ENCODE results near the gene GLOD4. TPM values are rescaled to one million over a fixed set of nuclear protein-coding genes. Genes with fewer than 3 reads are reported as not detected.
A peak's percentile ranks its signal among the peaks of the same experiment; 100 is the strongest.
"Not testable (repeated sequence)": the region's sequence is repeated elsewhere in the genome, so short reads cannot be mapped to it uniquely, and the experiment has no call there.

GLOD4 gene
- total RNA-seq, 1 experiment from 2014 or later, result 33.8 TPM

DNA sequence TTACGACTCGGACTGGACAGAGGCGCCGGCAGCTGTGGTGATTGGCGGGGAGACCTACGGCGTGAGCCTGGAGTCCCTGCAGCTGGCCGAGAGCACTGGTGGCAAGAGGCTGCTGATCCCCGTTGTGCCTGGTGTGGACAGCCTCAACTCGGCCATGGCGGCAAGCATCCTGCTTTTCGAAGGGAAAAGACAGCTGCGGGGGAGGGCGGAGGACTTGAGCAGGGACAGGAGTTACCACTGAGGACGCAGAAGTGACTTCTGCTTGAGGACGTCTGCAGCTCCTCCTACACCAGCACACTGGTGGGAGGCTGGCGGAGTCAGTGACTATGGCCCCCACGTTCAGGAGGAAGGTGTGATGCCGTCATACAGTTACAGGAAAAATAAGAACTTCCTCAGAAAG is 9.7 kb upstream of the GLOD4 start:
- no peaks in the 10 kb centered on the region for H3K9me3 ChIP-seq (ENCODE audit: low read length)
- no peaks in the 10 kb centered on the region for H4K20me1 ChIP-seq (ENCODE audit: low read length)
- no peaks in the 10 kb centered on the region for H3K9me2 ChIP-seq (replicated peaks; ENCODE audit: low read length)
- intact Hi-C loops (cut with micrococcal nuclease), result no loop called here
- ATAC-seq (no peak), DNase-seq (no peak)
- no peak overlapping the region for H3K4me2 ChIP-seq (ENCODE audit: low read length)
- H3K79me2 ChIP-seq (ENCODE audit: low read length), result no peaks in the 10 kb centered on the region
- no peaks in the 10 kb centered on the region; the same call in 1 of the 2 replicates for H3K36me3 ChIP-seq (ENCODE audit: low read depth, low read length)
- H3K4me1 ChIP-seq (ENCODE audit: insufficient read depth, low read length), result peaks cover 9% of the 10 kb centered on the region
- H3F3A ChIP-seq (ENCODE audit: low read length, unreplicated experiment), result no peaks in the 10 kb centered on the region
- TF ChIP-seq, protein P1, sequence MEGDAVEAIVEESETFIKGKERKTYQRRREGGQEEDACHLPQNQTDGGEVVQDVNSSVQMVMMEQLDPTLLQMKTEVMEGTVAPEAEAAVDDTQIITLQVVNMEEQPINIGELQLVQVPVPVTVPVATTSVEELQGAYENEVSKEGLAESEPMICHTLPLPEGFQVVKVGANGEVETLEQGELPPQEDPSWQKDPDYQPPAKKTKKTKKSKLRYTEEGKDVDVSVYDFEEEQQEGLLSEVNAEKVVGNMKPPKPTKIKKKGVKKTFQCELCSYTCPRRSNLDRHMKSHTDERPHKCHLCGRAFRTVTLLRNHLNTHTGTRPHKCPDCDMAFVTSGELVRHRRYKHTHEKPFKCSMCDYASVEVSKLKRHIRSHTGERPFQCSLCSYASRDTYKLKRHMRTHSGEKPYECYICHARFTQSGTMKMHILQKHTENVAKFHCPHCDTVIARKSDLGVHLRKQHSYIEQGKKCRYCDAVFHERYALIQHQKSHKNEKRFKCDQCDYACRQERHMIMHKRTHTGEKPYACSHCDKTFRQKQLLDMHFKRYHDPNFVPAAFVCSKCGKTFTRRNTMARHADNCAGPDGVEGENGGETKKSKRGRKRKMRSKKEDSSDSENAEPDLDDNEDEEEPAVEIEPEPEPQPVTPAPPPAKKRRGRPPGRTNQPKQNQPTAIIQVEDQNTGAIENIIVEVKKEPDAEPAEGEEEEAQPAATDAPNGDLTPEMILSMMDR (conservative IDR thresholded peaks at IDR 0.05; ENCODE audit: low read depth, low read length), result no peak
- no peak overlapping the region for H2AFZ ChIP-seq (ENCODE audit: low read length)
- H3K27me3 ChIP-seq (ENCODE audit: low read length), result no peaks in the 10 kb centered on the region
- H3K9ac ChIP-seq (ENCODE audit: low read length), result no peak overlapping the region
- H3K4me3 ChIP-seq (ENCODE audit: low read length), result no peak overlapping the region
- ChIA-PET POLR2A (ENCODE audit: unreplicated experiment) (no interaction called here), CTCF (interaction anchor here (0.6 kb wide), 1 partner anchor 74 kb away, joined by 3 read pairs; no protein-coding TSS in a partner anchor)
- TSS peak; percentile 22 for BruUV-seq (replicated peaks)
- H3K27ac ChIP-seq (ENCODE audit: low read length), result no peak overlapping the region

DNA sequence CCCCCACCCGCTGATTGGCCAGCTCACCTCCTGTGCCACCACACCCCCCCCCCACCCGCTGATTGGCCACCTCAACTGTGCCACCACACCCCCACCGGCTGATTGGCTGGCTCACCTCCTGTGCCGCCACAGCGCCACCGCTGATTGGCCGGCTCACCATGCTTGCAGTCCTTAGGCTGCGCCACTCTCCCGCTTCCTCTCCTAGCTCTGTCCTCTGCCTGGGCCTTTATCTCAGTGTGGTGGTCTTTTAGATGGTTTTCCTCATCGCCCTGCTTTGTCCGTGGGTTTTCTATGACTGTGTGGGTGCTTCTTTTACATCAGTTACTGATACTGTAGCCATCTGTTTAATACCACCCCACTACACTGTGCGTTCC is 8.8 kb upstream of the GLOD4 start:
- DNase-seq; H3K36me3 ChIP-seq (ENCODE audit: low read depth, low read length); H3K4me1 ChIP-seq (ENCODE audit: insufficient read depth, low read length); CTCF ChIA-PET; H3K27me3 ChIP-seq (ENCODE audit: low read length); H3K27ac ChIP-seq (ENCODE audit: low read length); BruUV-seq (replicated peaks); H3K9ac ChIP-seq (ENCODE audit: low read length); H4K20me1 ChIP-seq (ENCODE audit: low read length); H3F3A ChIP-seq (ENCODE audit: low read length, unreplicated experiment); H3K9me2 ChIP-seq (replicated peaks; ENCODE audit: low read length); H3K79me2 ChIP-seq (ENCODE audit: low read length); H3K4me2 ChIP-seq (ENCODE audit: low read length); intact Hi-C loops (cut with micrococcal nuclease); ATAC-seq; POLR2A ChIA-PET (ENCODE audit: unreplicated experiment); H2AFZ ChIP-seq (ENCODE audit: low read length); H3K4me3 ChIP-seq (ENCODE audit: low read length); H3K9me3 ChIP-seq (ENCODE audit: low read length): not testable (repeated sequence)

DNA sequence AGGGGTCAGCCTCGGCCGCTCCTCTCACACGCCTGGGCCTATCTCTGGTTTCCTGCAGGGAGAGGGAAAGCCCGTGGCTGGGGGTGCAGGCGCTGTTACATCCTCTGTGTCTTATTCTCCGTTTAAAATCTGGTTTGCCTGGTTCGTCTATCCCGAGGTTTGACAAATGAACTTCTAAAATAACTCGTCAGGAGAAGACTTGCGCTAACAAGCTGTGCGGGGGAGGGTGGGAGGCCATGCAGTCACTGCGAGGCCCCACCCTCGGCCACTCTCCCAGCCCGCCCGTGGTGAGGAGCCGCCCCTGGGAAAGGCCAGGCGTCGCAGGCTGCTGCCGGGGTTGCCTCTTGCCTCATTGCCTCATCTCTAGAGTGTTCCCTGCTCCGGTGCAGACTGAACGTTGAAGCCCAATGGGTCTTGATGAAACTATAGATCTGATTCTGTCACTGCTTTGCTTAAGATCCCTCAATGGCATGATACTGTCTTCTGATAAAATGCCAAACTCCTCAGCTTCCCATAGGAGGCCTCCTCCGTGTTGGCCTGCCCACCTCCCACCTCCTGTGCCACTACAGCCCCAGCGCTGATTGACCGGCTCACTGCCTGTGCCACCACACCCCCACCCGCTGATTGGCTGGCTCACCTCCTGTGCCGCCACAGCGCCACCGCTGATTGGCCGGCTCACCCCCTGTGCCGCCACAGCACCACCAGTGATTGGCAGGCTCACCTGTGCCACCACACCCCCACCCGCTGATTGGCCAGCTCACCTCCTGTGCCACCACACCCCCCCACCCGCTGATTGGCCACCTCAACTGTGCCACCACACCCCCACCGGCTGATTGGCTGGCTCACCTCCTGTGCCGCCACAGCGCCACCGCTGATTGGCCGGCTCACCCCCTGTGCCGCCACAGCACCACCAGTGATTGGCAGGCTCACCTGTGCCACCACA is 8.1 kb upstream of the GLOD4 start:
- H3K4me3 ChIP-seq (ENCODE audit: low read length); H4K20me1 ChIP-seq (ENCODE audit: low read length); H3K9ac ChIP-seq (ENCODE audit: low read length); H3K9me2 ChIP-seq (replicated peaks; ENCODE audit: low read length); H2AFZ ChIP-seq (ENCODE audit: low read length); intact Hi-C loops (cut with micrococcal nuclease); H3K36me3 ChIP-seq (ENCODE audit: low read depth, low read length); H3K27ac ChIP-seq (ENCODE audit: low read length); POLR2A ChIA-PET (ENCODE audit: unreplicated experiment); H3K79me2 ChIP-seq (ENCODE audit: low read length); H3K4me2 ChIP-seq (ENCODE audit: low read length); H3K9me3 ChIP-seq (ENCODE audit: low read length); CTCF ChIA-PET; ATAC-seq; BruUV-seq (replicated peaks); H3K27me3 ChIP-seq (ENCODE audit: low read length); DNase-seq; H3K4me1 ChIP-seq (ENCODE audit: insufficient read depth, low read length); H3F3A ChIP-seq (ENCODE audit: low read length, unreplicated experiment): not testable (repeated sequence)

DNA sequence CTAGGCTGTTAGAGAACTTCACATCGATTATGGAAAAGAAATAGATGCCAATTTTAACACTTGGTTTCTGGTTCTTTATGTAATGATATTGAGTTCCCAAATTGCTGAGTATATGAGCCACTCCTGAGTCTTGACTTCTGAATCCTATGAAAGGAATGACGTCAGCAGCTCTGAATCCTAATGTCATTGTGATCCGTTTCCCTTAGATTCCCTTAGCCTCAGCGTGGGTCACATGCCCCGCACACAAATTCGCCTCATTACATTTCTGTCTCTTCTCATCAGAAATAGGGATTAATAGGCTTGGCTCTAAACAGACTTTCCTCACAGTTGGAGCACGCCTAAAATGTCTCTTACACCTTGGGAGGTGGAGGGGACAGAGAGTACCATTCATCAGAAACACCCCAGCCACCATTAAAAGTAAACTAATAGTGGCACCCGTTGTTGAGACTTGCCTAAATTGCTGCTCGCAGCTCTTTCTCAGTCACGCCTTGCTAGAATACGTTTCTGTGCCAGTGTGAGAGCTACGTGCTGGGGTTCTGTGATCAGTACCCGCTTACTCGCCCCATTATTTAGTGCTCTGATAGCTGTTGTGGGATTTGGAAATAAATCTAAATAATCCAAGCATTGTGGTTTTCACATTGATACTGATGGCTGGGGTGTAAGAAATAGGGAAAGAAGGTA is 7.2 kb upstream of the GLOD4 start:
- Histone ChIP-seq H2AFZ (ENCODE audit: low read length) (no peak overlapping the region), H3K9ac (ENCODE audit: low read length) (no peak overlapping the region), H3K4me1 (ENCODE audit: insufficient read depth, low read length) (peaks cover 9% of the 10 kb centered on the region), H3K27me3 (ENCODE audit: low read length) (no peaks in the 10 kb centered on the region), H3K36me3 (ENCODE audit: low read depth, low read length) (peaks cover 3% of the 10 kb centered on the region; the same call in 1 of the 2 replicates), H3K79me2 (ENCODE audit: low read length) (peaks cover 17% of the 10 kb centered on the region), H3K27ac (ENCODE audit: low read length) (no peak overlapping the region), H3F3A (ENCODE audit: low read length, unreplicated experiment) (no peaks in the 10 kb centered on the region), H3K4me3 (ENCODE audit: low read length) (no peak overlapping the region), H3K4me2 (ENCODE audit: low read length) (no peak overlapping the region), H3K9me3 (ENCODE audit: low read length) (no peaks in the 10 kb centered on the region), H4K20me1 (ENCODE audit: low read length) (0 out of 2 replicates have a peak, but pooled peaks cover 4% of the 10 kb centered on the region), H3K9me2 (replicated peaks; ENCODE audit: low read length) (no peaks in the 10 kb centered on the region)
- BruUV-seq (replicated peaks), result no TSS peak
- TF ChIP-seq, protein P1 (conservative IDR thresholded peaks at IDR 0.05; ENCODE audit: low read depth, low read length), result no peak
- TF ChIP-seq EZH2phosphoT487 (IDR thresholded peaks at IDR 0.05; ENCODE audit: borderline replicate concordance, low read length) (no peak), EZH2 (IDR thresholded peaks at IDR 0.05; ENCODE audit: low read length, unreplicated experiment) (no peak)
- intact Hi-C loops (cut with micrococcal nuclease), result no loop called here
- POLR2A ChIA-PET (ENCODE audit: unreplicated experiment), result no interaction called here
- no peak for ATAC-seq
- CTCF ChIA-PET, result no interaction called here
- DNase-seq, result no peak
